Mucosa of rectum (tissue), 2 donors: ENCODE results near the gene TAF8.

Experiments
- H3K27ac ChIP-seq, 2 donors: one replicate each; pipeline ENCODE4 v1.7.0; 2013; ENCODE audit warnings: inconsistent platforms in 2 of 2, low read depth in 2 of 2, low read length in 2 of 2
- H3K27me3 ChIP-seq, 2 donors: one replicate each; pipeline ENCODE4 v1.7.0; 2013; ENCODE audit warnings: low read length in 2 of 2; ENCODE audit not compliant: control insufficient read depth in 2 of 2, insufficient read depth in 2 of 2
- H3K36me3 ChIP-seq, 2 donors: one replicate each; pipeline ENCODE4 v1.7.0; 2013; ENCODE audit warnings: low read length in 2 of 2; ENCODE audit not compliant: control insufficient read depth in 2 of 2, insufficient read depth in 2 of 2
- H3K4me1 ChIP-seq, 2 donors: one replicate each; pipeline ENCODE4 v1.7.0; 2013; ENCODE audit warnings: low read length in 2 of 2, mild to moderate bottlenecking in 1 of 2; ENCODE audit not compliant: control insufficient read depth in 2 of 2, insufficient read depth in 2 of 2
- H3K4me3 ChIP-seq, 2 donors: one replicate each; pipeline ENCODE4 v1.7.0; 2013; ENCODE audit warnings: low read length in 2 of 2
- H3K9ac ChIP-seq, 2 donors: one replicate each; pipeline ENCODE4 v1.7.0; 2013; ENCODE audit warnings: low read length in 2 of 2, low read depth in 1 of 2, mild to moderate bottlenecking in 1 of 2
- H3K9me3 ChIP-seq, 2 donors: one replicate each; pipeline ENCODE4 v1.7.0; 2013; ENCODE audit warnings: low read length in 2 of 2; ENCODE audit not compliant: control insufficient read depth in 2 of 2
- donor health status: healthy.
- donor health status: Normal muscosa, but diverticular disease.

Gene TAF8

DNA sequence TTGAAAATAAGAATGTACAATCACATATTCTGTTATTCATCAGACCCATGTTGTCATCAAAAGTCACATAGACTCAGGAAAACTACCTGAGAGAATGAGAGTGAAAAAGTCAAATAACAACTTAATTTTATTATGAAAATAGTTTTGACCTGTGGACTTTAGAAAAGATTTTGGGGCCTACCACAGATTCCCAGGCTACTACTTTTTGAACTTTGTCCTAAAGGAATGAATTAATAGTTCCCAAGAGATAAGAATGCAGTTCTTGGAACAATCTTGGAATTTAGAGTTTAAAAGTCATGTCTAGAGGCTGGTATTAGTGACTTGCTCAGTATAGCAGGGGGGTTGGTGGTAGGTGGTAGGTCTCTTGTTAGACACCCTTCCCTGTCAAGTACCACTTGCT is 3.3 kb downstream of the TAF8 start:
- Histone ChIP-seq H3K4me3 (no peak overlapping the region), H3K27ac (no peak overlapping the region), H3K27me3 (no peaks in the 10 kb centered on the region), H3K9me3 (no peaks in the 10 kb centered on the region), H3K4me1 (peaks cover 9 to 17% of the 10 kb centered on the region in 2 donors), H3K9ac (no peak overlapping the region), H3K36me3 (peaks cover 31 to 37% of the 10 kb centered on the region in 2 donors)

DNA sequence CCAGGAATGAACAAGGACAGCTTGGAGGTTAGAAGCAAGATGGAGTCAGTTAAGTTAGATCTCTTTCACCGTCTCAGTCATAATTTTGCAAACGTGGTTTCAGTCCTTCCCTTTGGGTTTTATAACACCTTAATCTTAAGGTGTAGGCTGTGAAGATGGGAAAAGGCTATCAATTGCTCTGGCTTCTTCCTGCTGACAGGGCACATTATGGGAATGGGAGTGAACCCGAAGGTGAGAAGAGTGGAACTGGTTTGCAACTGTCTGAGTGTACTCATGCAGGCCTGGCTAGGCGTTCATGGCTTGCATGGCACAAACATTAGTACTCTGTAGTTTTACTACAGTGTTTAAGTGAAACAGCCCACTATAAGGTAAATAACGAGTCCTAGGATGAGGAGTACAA is 9.4 kb downstream of the TAF8 start:
- H3K27me3 ChIP-seq, result no peaks in the 10 kb centered on the region
- peaks cover 46 to 50% of the 10 kb centered on the region in 2 donors for H3K36me3 ChIP-seq
- no peaks in the 10 kb centered on the region for H3K4me1 ChIP-seq
- H3K27ac ChIP-seq, result no peak overlapping the region
- H3K9ac ChIP-seq, result no peak overlapping the region
- no peaks in the 10 kb centered on the region for H3K9me3 ChIP-seq
- H3K4me3 ChIP-seq, result no peak overlapping the region

DNA sequence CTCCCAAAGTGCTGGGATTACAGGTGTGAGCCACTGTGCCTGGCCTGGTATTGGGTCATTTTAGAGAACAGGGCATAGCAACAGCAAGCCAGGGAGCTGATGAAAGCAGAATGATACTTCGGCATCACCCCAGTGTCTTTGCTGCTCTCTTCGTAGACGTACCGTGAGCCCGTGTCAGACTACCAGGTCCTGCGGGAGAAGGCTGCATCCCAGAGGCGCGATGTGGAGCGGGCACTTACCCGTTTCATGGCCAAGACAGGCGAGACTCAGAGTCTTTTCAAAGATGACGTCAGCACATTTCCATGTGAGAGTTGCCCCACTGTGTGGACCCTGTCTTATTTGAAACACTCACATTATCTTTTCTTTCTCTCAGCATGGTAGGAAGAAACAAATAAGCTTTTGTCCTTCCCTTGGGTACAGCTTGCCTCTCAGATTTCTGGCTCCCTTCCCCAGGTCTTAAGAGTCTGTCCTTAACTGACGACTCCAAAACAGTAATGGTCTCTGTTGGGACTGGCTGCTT is 15.9 kb downstream of the TAF8 start:
- no peaks in the 10 kb centered on the region for H3K9me3 ChIP-seq
- H3K27ac ChIP-seq, result no peak overlapping the region
- no peaks in the 10 kb centered on the region for H3K4me1 ChIP-seq
- H3K9ac ChIP-seq, result no peak overlapping the region
- no peaks in the 10 kb centered on the region for H3K27me3 ChIP-seq
- H3K4me3 ChIP-seq, result no peak overlapping the region
- H3K36me3 ChIP-seq, result peaks cover 51 to 62% of the 10 kb centered on the region in 2 donors

DNA sequence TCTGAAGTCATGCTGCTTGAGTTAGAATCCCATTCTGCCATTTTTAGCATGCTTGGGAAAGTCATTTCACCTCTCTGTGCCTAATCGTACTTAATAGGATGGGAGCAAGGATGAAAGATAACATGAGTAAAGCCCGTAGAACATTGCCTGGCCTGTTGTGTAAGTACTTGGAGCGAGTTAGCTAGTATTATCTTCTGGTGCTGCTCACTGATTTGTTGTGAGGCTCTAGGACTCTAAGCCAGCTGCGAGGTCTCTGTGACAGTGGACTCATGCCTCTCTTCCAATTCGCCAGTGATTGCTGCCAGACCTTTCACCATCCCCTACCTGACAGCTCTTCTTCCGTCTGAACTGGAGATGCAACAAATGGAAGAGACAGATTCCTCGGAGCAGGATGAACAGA is 17.8 kb downstream of the TAF8 start:
- peaks cover 57 to 68% of the 10 kb centered on the region in 2 donors for H3K36me3 ChIP-seq
- H3K9ac ChIP-seq, result no peak overlapping the region
- no peaks in the 10 kb centered on the region for H3K27me3 ChIP-seq
- H3K27ac ChIP-seq, result no peak overlapping the region
- no peaks in the 10 kb centered on the region for H3K4me1 ChIP-seq
- no peak overlapping the region for H3K4me3 ChIP-seq
- no peaks in the 10 kb centered on the region for H3K9me3 ChIP-seq

DNA sequence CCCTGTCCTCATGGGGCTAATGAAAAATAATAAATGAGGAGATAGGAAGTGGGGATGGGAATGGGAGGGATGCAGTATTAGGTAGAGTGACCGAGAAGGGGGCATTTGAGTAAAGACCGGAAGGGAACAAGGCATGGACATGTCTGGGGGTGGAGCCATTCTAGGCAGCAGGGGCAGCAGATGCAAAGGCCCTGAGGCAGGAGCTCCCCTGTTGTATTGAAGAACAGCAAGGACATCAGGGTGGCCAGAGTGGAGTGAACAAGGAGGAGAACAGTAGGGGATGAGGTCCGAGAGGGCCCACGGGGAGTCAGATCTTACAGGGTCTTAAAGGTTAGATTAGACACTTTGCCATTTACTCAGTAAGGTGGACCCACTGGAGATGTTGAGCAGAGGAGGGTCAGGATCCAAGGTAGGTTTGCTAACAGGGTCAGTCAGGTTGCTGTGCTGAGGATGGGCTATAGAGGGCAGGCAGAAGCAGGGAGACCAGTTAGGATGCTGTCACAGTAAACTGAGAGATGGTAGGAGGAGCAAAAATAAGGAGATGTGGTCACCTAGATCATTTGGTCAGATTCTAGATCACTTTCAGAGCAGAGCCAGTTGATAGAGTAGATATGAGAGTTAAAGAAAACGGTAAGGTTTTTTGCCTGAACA is 18.7 kb downstream of the TAF8 start:
- Histone ChIP-seq H3K27ac (no peak overlapping the region), H3K27me3 (no peaks in the 10 kb centered on the region), H3K9ac (no peak overlapping the region), H3K4me3 (no peak overlapping the region), H3K4me1 (no peaks in the 10 kb centered on the region), H3K9me3 (no peaks in the 10 kb centered on the region), H3K36me3 (peaks cover 59 to 76% of the 10 kb centered on the region in 2 donors)

DNA sequence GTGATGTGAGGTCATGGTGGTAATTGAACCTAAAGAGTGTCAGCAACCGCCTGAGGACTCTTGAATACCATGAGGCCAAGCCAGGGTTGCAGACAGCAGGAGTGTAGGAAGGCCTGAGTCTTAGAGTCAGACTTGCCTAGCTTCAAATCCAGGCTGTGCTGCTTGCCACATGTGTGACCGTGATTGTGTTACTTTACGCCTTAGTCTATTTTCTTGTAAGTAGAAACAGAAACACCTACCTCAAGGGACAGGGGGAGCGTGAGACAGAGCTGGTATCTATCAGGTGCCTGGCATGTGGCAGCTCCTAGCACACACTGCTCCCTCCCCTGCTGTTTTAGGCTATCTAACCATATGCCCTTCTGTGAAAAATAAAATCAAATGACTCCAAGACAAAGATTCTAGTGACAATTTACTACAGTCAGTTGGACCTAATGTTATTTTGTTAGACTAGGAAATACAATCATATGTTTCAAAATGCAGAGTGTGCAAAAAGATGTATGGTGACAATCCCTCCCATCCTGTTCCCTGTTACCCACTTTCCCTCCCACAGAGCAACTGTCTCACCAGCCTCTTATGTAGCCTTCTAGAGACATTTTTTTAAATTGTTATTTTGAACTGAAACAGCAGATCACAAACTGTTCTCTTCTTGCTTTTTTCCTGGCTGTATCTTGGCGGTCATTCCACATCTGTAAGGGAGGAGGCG is 21.7 kb downstream of the TAF8 start:
- no peak overlapping the region for H3K9ac ChIP-seq
- no peaks in the 10 kb centered on the region for H3K9me3 ChIP-seq
- H3K36me3 ChIP-seq, result peaks cover 52 to 71% of the 10 kb centered on the region in 2 donors
- H3K4me3 ChIP-seq, result no peak overlapping the region
- H3K27me3 ChIP-seq, result no peaks in the 10 kb centered on the region
- no peaks in the 10 kb centered on the region for H3K4me1 ChIP-seq
- H3K27ac ChIP-seq, result no peak overlapping the region

DNA sequence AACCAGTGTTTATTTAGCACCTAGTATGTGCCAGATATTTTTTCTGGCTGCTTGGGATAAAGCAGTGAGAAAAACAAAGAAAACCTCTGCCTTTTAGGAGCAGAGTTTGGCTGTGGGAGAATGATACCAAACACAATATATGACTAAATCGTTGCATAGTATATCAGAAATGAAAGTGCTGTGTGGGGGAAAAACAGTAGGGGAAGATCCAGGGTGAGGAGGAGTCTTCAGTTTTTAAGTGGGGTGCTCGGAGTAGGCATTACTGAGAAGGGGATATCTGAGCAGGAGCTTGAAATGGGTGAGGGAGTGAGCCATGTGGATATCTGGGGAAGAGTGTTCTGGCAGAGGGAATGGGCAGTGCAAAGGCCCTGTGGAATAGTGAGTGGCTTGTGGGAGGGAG is 23.0 kb downstream of the TAF8 start:
- Histone ChIP-seq H3K27ac (no peak overlapping the region), H3K9ac (no peak overlapping the region), H3K9me3 (no peaks in the 10 kb centered on the region), H3K4me3 (no peak overlapping the region), H3K4me1 (no peaks in the 10 kb centered on the region), H3K27me3 (no peaks in the 10 kb centered on the region), H3K36me3 (peaks cover 46 to 68% of the 10 kb centered on the region in 2 donors)

DNA sequence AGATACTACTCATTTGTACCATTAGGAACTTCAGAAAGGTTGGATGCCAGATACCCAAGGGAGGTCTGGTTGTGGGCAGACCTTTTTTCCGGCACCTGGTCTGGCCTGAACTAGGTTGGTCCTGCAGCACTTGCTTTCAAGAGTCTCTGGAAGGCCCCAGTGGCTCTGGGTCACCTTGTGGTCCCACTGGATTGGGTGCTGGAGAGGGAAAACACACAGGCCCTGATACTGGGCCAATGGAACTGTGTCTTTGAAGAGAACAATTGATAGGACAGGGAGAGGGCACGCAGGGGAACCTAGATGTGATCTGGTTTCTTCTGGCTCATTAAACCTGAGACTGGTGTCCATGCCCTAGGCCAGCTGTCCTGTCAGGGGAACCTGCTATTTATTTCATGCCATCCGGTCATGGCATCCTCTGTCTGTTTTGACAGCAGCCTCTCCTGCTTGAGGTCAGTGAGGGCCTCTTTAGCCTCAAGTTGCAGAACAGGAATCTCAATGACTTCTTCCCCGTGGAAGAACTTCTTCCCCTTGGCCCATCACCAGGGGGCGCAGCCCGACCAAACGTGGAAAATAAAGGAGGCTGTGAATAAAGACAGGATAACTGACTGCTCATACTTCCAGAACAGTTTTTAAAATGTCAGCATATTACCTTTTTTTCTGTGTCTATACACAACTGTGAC is 25.0 kb downstream of the TAF8 start:
- Histone ChIP-seq H3K27ac (no peak overlapping the region), H3K36me3 (peaks cover 28 to 57% of the 10 kb centered on the region in 2 donors)

DNA sequence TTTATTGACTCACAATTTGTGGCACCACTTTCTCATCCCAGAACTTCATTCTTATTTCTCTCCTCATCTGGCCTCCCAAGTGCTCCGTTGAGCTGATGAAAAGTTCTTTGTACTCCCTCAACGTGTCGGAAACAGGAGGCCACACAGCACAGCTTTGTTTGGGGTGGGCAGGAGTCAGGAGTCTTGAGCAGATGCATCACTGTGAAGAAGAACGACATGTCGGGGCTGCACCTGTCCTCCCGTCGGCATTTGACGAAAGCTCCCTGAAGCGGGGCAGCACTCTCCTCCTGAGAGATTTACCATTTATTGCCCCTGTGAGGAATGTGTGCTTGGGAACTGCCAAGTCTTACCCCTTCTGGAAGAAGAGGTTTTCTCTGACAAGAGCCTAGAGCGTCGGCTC is 28.1 kb downstream of the TAF8 start:
- Histone ChIP-seq H3K9me3 (no peaks in the 10 kb centered on the region), H3K27me3 (no peaks in the 10 kb centered on the region), H3K27ac (no peak overlapping the region), H3K4me3 (no peak overlapping the region), H3K9ac (no peak overlapping the region), H3K36me3 (peaks cover 11 to 38% of the 10 kb centered on the region in 2 donors), H3K4me1 (no peaks in the 10 kb centered on the region)

More for the DNA sequence above, 25.0 kb downstream of the TAF8 start:
- Histone ChIP-seq H3K9me3 (no peaks in the 10 kb centered on the region), H3K4me3 (no peak overlapping the region), H3K9ac (no peak overlapping the region), H3K27me3 (no peaks in the 10 kb centered on the region), H3K4me1 (no peaks in the 10 kb centered on the region)

DNA sequence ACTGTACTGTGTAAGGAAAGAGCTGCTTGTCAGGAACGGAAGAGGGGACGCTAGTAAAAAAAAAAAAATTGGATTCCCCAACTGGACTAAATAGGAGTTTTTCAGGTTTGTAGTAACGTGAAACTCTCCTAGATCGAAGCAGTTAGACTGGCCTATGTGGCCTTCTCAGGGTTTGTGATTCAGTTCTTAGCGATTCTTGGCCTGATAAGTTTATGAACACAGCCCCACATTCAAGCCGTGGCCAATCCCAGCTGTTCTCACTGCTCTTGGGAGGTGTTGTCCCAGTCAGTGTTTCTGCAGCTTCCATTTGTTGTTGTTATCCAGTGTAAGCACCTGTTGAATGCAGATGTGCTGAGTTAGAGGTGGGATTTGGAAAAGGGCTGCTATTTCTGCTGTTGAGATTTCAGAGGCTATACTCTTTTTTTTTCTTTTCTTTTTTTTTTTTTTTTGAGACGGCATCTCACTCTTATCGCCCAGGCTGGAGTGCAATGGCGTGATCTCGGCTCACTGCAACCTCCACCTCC is 29.7 kb downstream of the TAF8 start:
- H3K9ac ChIP-seq, result no peak overlapping the region
- no peaks in the 10 kb centered on the region for H3K4me1 ChIP-seq
- H3K36me3 ChIP-seq, result peaks cover 9 to 28% of the 10 kb centered on the region in 2 donors
- H3K27ac ChIP-seq, result no peak overlapping the region
- H3K9me3 ChIP-seq, result no peaks in the 10 kb centered on the region
- H3K27me3 ChIP-seq, result no peaks in the 10 kb centered on the region
- H3K4me3 ChIP-seq, result no peak overlapping the region
